AG09319 (cell line): ENCODE results near the gene TEDC2.
"Not testable (repeated sequence)": the region's sequence is repeated elsewhere in the genome, so short reads cannot be mapped to it uniquely, and the experiment has no call there.

Source experiments
- DNase-seq: peaks from one replicate; pipeline ENCODE4 v3.0.0-alpha.2; 2010; ENCODE audit warnings: low read depth; ENCODE audit errors: extremely low read depth
- TF ChIP-seq, protein P1 (sequence below): IDR thresholded peaks from 2 replicates; pipeline ENCODE4 v1.5.1; 2011; ENCODE audit warnings: low read depth, mild to moderate bottlenecking, inconsistent platforms, low read length, moderate library complexity

TEDC2 gene

DNA sequence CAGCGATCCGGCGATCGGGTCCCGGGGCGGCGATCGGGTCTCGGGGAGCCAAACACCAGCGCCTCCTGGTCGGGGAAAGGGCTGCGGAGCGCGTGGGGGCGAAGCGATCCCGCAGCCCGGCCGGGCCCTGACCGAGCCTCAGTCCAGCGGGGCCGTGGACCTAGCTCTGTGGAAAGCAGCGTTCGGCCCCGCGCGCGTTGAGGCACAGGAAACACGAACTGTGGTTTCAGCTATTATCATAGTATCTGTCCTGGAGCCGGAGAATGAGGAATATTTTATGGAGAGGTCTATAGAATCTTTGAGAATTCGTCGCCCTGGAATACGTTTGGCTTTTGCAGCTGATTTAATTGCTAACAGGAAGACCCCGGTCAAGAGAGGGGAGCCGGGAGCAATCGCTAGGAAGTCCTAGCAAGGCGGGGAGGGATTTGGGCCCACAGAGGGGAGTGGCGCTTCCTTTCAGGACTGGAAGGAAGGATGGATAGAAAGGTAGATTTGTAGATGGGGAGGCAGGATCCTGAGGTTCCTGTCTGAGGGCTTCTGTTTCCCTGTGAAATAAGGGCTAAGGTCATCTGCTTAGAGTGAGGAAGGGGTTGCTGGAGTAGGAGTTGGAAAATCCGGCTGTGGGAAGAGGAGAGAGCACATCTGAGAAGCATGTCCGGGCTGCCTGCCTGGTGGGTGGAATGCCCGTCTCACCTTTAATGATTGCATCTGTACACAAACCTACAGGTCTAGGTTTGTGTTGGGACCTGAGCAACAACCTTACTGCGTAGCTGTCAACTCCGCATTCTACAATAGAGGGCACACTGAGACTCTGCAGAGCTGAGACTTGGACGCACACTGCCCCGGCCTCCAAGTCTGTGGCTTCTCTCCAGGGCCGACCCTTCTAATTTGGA is 29.9 kb upstream of the TEDC2 start:
- DNase-seq: no peak
- TF ChIP-seq, protein P1, sequence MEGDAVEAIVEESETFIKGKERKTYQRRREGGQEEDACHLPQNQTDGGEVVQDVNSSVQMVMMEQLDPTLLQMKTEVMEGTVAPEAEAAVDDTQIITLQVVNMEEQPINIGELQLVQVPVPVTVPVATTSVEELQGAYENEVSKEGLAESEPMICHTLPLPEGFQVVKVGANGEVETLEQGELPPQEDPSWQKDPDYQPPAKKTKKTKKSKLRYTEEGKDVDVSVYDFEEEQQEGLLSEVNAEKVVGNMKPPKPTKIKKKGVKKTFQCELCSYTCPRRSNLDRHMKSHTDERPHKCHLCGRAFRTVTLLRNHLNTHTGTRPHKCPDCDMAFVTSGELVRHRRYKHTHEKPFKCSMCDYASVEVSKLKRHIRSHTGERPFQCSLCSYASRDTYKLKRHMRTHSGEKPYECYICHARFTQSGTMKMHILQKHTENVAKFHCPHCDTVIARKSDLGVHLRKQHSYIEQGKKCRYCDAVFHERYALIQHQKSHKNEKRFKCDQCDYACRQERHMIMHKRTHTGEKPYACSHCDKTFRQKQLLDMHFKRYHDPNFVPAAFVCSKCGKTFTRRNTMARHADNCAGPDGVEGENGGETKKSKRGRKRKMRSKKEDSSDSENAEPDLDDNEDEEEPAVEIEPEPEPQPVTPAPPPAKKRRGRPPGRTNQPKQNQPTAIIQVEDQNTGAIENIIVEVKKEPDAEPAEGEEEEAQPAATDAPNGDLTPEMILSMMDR: no peak

DNA sequence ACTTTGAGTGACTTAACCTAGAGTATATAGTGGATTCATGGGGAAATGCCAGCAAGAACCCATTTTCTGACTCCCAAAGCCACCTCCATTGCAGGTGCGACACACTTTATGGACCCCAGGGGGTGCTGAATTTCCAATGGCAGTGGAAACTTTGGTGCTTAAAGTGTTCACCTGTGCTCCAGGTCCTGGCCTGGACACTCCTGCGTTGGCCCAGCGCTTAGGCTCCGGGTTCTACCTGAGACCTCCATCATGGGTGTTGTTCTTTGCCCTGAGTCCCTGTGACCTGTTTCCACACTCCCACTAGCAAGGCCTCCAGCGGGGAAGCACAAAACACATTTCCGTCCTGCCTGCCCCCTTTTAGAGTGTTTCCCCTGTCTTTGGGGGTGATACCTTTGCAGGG is 27.6 kb upstream of the TEDC2 start:
- DNase-seq: no peak
- TF ChIP-seq, protein P1: no peak

DNA sequence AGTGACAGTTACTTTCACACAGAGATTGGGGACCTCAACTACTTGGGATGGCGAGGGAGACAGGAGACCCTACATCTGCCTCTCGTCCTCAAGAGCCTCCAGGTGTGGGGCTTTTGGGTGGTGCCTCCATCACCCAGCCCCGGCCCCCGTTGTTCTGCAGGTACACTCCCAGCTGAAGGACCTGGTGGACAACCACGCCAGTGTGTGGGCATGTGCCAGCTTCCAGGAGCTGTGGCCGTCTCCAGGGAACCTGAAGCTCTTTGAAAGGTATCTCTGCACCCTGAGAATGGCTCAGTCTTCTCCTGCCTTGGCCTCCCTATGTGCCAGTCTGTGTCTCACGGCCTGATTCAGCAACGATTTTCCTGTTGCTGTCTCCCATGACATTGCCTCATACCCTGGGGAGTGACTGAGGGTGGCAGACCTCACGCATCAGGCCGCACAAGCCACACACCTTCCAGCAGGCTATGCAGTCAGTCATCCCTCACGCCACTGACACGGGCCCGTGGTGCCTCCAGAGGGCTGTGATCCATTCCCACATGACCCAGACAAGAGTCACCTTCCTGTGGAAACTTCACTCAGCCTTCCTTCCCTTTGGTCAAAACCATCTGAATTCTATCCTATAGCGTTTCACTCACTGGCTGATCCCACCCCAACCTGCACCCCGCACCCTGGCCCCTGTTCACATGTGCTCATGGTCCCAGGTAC is 27.0 kb upstream of the TEDC2 start:
- DNase-seq: no peak
- TF ChIP-seq, protein P1: no peak

- not testable (repeated sequence) for DNase-seq
Measured at GRCh38 chr16:2435236-2435635, 24.7 kb upstream of the TEDC2 start.

- TF ChIP-seq, protein P1: no peak
Measured at GRCh38 chr16:2436110-2436509, 23.8 kb upstream of the TEDC2 start.

DNA sequence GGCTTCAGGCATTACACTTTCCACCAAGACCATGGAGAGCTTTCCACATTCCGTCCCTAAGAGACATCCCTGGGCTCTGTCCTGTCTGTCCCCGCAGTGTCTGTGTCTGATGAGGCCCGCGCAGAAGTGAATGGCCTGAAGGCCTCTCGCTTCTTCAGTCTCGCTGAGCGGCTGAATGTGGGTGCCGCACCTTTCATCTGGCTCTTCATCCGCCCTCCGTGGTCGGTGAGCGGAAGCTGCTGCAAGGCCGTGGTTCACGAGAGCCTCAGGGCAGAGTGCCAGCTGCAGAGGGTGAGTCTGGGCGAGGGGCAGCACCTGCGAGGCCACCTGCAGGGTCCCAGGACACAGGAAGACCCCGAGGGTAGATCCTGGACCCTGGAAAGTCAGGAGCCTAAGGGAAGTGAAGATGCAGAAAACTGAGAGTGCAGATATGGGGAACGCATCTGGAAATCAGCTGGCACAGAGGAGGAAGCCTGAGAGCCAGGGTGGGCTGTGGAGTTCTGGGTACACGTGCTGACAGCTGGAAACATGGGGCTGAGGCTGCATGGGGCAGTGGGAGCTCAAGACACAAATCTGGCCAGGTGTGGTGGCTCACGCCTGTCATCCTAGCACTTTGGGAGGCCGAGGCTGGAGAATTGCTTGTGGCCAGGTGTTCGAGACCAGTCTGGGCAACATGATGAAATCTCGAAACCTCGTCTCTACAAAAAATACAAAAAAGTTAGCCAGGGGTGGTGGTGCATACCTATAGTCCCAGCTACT is 22.7 kb upstream of the TEDC2 start:
- no peak for DNase-seq
- TF ChIP-seq, protein P1: no peak

More at GRCh38 chr16:2436110-2436509, 23.8 kb upstream of the TEDC2 start:
- no peak for DNase-seq

DNA sequence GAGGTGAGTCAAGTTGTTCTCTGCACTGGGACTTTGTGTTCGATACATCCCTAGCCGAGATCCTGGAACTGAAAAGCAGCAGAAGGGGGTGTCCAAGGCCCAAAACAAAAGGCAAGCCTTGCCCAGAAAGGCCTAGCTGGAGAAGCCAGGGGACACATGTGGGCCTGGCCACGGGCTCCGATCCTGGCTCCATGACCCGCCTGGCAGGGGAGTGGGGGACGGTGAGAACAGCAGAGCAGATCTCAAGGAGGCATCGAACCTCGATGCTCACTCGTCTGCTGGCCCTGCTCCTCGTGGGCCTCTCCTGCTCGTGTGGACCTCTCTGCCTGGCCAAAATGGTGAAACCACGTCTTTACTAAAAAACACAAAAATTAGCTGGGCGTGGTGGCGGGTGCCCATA is 21.8 kb upstream of the TEDC2 start:
- TF ChIP-seq, protein P1: no peak
- no peak for DNase-seq
